GM18508 (cell line): ENCODE results near the gene ZNF827.
A peak's percentile ranks its signal among the peaks of the same experiment; 100 is the strongest.

Source experiments
- ATAC-seq: cut with Tn5 transposase; IDR thresholded peaks from one replicate; pipeline ENCODE4 v1.9.1; 2021; ENCODE audit warnings: moderate number of reproducible peaks; ENCODE audit not compliant: insufficient read depth, unreplicated experiment

Gene ZNF827

DNA sequence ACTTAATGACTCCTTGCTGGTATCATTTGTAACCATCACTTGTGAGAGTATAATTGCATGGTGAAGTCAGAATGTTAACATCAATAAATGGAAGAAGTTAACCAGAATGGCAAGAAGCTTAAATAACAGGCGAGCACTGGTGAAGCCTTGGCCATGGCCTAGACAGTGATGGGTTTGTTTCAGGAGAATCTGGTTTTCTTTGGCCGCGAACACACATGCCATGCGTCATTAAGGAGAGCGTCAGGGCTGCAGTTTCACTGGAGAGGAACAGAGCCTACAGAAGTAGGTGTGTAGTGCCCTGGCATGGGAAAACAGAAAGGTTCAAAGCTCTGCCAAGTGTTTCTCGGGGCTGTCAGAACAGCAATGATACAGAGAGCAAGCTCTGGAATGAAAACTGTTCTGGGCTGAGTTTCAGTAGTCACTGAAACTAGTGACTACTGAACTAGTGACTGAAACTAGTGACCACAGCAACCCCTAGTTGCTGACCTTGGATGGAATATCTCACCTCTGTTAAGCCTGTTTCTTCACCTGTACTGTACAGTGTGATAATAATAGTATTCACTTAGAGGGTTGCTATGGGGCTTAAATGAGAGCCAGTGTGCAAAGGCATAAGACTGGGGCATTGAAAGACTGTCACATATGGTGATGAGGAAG, 164.9 kb downstream of the ZNF827 start:
- ATAC-seq, result peak; percentile 93

GRCh38 chr4:145772347-145772746, 166.3 kb downstream of the ZNF827 start:
- ATAC-seq, result no peak

DNA sequence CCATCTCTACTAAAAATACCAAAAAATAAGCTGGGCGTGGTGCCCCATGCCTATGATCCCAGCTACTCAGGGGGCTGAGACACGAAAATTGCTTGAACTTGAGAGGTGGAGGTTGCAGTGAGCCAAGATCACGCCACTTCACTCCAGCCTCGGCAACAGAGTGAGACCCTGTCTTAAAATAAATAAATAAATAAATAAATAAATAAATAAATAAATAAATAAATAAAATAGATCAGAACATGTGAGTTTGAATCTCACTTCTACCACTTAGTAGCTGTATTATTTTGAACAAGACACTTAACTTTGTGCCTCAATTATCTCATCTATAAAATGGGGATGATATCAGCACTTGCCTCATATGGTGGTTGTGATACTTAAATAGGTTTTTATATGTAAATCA, 168.5 kb downstream of the ZNF827 start:
- no peak for ATAC-seq

- no peak for ATAC-seq
Observed at GRCh38 chr4:145769450-145770037, 169.1 kb downstream of the ZNF827 start.

- ATAC-seq, result no peak
Observed at GRCh38 chr4:145766273-145766672, 172.3 kb downstream of the ZNF827 start.

DNA sequence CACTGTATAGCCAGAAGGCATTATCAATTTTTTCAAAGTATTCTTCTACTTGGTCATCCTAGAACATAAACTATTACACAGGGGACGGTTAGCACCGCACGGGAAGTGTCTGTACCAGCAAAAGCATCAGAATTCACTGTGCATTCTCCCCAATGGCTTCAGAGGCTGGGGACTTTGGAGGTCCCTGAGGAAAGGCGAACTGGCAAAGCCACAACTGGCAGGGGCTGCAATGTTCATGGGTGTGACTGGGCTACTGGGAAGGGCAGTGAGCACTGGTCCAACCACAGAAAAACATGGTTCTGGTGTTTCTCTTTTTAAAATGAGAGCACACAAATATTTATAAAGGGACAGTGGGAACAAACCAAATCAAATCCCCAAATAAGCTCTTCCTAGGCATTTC, 175.2 kb downstream of the ZNF827 start:
- ATAC-seq, result no peak

DNA sequence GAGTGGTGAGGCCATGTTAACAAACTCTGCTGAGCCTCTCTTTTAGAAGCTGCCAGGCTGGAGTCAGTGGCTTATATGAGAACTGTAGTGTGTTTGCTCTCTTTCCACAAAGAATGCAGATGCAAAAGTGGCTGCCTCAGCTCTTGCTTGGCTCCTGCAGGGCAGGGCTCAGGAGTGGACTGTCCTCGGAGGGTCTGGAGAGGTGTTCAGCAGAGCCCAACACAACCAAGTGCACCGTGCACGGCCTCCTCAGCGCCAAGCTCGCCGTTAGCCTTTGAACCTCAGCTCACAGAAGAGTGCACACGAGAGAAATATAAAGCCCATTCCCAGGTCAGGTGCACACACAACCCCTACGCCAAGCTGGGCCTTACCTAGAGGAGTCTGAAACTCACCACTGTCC, 175.9 kb downstream of the ZNF827 start:
- ATAC-seq, result no peak

- no peak for ATAC-seq
Observed at GRCh38 chr4:145760961-145761929, 177.4 kb downstream of the ZNF827 start.

GRCh38 chr4:145760176-145760575, 178.4 kb downstream of the ZNF827 start:
- no peak for ATAC-seq

DNA sequence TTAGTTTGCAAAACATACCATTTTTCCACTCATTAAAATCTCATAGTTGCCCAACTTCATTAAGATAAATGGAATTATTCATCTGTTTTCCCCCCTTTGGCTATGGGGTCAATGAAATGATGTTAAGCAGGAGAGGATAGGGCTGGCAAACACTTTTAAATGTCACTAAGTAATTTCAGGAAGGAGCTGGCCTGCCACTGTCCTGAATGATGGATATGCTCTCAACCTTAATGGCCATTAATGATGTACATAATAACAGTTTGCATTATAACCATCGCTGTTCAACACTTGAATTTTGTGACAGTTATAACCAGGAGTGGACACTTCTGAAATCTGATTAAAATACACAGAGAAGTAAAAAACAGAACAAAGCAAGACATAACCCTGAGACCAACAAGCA, 181.4 kb downstream of the ZNF827 start:
- no peak for ATAC-seq

GRCh38 chr4:145756244-145756643, 182.4 kb downstream of the ZNF827 start:
- ATAC-seq, result no peak

GRCh38 chr4:145755802-145756201, 182.8 kb downstream of the ZNF827 start:
- no peak for ATAC-seq

DNA sequence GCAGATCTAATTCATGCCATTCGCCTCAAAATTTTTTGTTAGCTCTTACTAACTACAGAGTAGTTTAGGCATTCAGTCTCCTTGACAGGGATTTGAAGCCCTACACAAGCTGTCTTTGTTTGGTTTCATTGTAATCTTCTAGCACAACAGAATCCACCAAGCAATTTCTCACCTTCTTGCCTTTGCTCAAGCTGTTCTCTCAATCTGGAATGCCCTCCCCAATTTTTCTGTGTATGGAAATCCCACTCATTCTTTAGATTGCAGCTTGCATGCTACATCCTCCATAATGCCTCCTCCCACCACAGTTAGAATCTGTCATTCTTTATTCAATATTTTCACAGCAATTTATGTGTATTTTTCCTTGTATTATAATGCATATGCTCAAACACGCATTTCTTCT, 195.0 kb downstream of the ZNF827 start:
- ATAC-seq, result no peak

DNA sequence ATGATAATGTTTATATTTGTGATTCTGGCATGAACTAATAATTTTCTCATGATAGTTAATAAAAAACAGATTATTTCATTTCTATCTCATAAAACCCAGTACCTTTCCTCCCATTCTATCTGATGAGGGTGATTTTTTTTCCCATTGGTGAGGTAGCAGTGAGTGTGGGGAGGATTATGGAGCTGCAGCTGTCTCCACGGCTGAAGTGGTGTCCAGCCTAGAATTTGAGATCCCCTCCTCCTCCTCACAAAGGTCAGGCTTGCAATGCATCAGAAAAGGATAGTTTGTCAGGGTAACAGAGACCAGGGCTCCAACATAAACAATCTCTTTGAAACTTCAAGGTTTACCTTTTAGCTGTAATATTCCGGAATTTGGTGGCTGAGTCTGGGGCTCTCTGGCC, 197.8 kb downstream of the ZNF827 start:
- no peak for ATAC-seq

DNA sequence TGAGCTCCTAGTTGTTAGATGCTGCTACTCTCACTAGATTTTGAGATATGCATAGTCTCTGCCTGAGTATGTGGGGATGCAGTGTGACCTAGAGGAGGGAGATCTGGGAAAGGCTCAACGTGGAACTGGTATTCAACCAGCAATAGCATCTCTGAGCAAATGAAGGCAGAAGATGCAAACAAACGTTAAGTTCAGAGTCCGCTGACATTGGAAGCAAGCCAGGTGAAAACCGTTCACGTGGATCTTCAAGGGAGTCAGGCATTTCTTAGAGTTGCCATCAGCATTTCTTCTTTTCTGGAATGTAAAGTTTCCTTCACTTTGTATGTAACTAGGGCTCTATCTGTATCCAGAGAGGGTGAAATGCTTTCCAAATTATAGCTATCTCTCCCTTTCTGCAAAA, 198.8 kb downstream of the ZNF827 start:
- no peak for ATAC-seq

- ATAC-seq, result no peak
Observed at GRCh38 chr4:145736241-145736831, 202.3 kb downstream of the ZNF827 start.

- no peak for ATAC-seq
Observed at GRCh38 chr4:145735827-145736226, 202.8 kb downstream of the ZNF827 start.

DNA sequence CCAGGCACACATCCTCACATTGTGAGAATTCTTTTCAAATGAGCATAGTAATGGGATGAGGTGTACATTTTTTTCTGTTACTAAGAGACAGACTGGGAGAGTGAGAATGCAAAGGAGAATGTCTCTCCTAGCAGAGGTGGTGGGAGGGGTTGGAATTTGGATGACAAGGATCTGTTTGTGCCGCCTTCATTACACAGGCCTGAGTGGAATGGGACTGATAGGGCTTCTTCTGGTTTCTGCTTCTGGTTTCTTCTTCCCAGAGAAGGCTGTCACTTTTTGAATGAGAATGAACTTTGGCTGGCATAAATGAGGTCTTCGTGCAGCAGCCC, 203.3 kb downstream of the ZNF827 start:
- no peak for ATAC-seq

GRCh38 chr4:145734576-145735346, 203.9 kb downstream of the ZNF827 start:
- peak; percentile 54 for ATAC-seq

GRCh38 chr4:145734031-145734430, 204.6 kb downstream of the ZNF827 start:
- no peak for ATAC-seq
